ENCODE data around the gene NFASC.

DNA sequence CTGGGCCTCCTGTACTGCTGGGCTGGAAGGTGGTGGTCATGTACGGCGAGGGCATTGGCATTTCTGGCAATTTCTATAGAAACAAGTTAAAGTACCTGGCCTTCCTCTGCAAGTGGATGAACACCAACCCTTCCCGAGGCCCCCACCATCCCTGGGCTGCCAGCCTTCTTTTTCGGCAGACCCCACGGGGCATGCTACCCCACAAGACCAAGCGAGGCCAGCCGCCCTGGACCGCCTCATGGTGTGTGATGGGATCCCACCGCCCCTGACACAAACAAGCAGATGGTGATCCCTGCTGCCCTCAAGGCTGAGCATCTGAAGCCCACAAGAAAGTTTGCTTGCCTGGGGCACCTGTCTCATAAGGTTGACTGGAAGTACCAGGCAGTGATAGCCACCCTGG is 76.0 kb downstream of the NFASC start:
- TF ChIP-seq, protein P1, sequence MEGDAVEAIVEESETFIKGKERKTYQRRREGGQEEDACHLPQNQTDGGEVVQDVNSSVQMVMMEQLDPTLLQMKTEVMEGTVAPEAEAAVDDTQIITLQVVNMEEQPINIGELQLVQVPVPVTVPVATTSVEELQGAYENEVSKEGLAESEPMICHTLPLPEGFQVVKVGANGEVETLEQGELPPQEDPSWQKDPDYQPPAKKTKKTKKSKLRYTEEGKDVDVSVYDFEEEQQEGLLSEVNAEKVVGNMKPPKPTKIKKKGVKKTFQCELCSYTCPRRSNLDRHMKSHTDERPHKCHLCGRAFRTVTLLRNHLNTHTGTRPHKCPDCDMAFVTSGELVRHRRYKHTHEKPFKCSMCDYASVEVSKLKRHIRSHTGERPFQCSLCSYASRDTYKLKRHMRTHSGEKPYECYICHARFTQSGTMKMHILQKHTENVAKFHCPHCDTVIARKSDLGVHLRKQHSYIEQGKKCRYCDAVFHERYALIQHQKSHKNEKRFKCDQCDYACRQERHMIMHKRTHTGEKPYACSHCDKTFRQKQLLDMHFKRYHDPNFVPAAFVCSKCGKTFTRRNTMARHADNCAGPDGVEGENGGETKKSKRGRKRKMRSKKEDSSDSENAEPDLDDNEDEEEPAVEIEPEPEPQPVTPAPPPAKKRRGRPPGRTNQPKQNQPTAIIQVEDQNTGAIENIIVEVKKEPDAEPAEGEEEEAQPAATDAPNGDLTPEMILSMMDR (IDR thresholded peaks at IDR 0.05), result no peak
- no peak for TF ChIP-seq POLR2A (IDR thresholded peaks at IDR 0.05)

Data from testis (tissue), 2 donors.